HG03469 (cell line): ENCODE results near the gene COPG2.

Experiments used
- ATAC-seq: cut with Tn5 transposase; IDR thresholded peaks from one replicate; pipeline ENCODE4 v1.9.1; 2021; ENCODE audit warnings: mild to moderate bottlenecking, moderate library complexity, moderate number of reproducible peaks; ENCODE audit not compliant: unreplicated experiment

The COPG2 gene

GRCh38 chr7:130506358-130506757 is 162.2 kb downstream of the COPG2 start:
- no peak for ATAC-seq

GRCh38 chr7:130505753-130506152 is 162.8 kb downstream of the COPG2 start:
- ATAC-seq = no peak

- ATAC-seq = no peak
These were observed 167.6 kb downstream of the COPG2 start for GRCh38 chr7:130500910-130501309.

GRCh38 chr7:130500463-130500862 is 168.1 kb downstream of the COPG2 start:
- no peak for ATAC-seq

- ATAC-seq = no peak
These were observed 174.1 kb downstream of the COPG2 start for GRCh38 chr7:130494431-130494858.

GRCh38 chr7:130493275-130493873 is 175.2 kb downstream of the COPG2 start:
- ATAC-seq = no peak

GRCh38 chr7:130492523-130493274 is 175.8 kb downstream of the COPG2 start:
- no peak for ATAC-seq

GRCh38 chr7:130491841-130492522 is 176.6 kb downstream of the COPG2 start, which contains the start of gene MEST:
TSS of gene MEST (plus strand) at chr7:130492085. CDS start at chr7:130492314, 229 bp downstream.
- no peak for ATAC-seq

- ATAC-seq = no peak
These were observed 177.4 kb downstream of the COPG2 start for GRCh38 chr7:130490888-130491804.

- no peak for ATAC-seq
These were observed 178.2 kb downstream of the COPG2 start for GRCh38 chr7:130490311-130490791.

- no peak for ATAC-seq
These were observed 179.2 kb downstream of the COPG2 start for GRCh38 chr7:130489140-130489983.

GRCh38 chr7:130488392-130489139 is 180.0 kb downstream of the COPG2 start:
- ATAC-seq = no peak

- ATAC-seq = no peak
These were observed 181.6 kb downstream of the COPG2 start for GRCh38 chr7:130486954-130487436.

GRCh38 chr7:130486114-130486953 is 182.2 kb downstream of the COPG2 start:
- ATAC-seq = no peak

- ATAC-seq = no peak
These were observed 182.8 kb downstream of the COPG2 start for GRCh38 chr7:130485734-130486113.

GRCh38 chr7:130483031-130483430 is 185.5 kb downstream of the COPG2 start:
- ATAC-seq = no peak

- no peak for ATAC-seq
These were observed 186.7 kb downstream of the COPG2 start for GRCh38 chr7:130481898-130482297.
